Measurements from ENCODE around the gene TAOK3. TPM values are rescaled to one million over a fixed set of nuclear protein-coding genes. Genes with fewer than 3 reads are reported as not detected.

TAOK3 gene
- total RNA-seq, 1 experiment from 2014 or later, result 39.1 TPM

DNA sequence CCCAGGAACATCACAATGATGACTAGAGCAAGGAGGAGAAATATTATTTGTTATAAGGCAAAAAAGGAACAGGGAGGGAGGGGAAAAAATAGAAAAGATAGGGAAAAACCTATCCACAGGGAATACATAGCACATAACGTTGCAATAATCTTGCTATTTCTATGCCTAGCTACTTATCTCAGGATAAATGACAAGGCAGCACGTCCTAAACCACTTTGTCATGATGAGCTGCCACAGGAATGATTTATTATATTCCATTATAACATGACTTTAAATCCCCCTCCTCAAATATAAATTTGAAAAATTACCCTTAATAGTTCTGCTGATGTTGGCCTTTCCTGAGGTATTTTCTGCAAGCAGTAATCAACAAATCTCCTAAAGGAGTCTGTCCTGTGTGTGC is 160.1 kb downstream of the TAOK3 start:
- DNase-seq, result no peak
- H3K27ac Mint-ChIP-seq (ENCODE audit: unreplicated experiment), result no peak overlapping the region
- no peak overlapping the region for H3K4me3 Mint-ChIP-seq (ENCODE audit: low read depth, unreplicated experiment)
- no TSS peak for BruUV-seq (replicated peaks)
- CTCF ChIA-PET, result no interaction called here
- no peaks in the 10 kb centered on the region for H3K4me1 Mint-ChIP-seq (ENCODE audit: low read depth, unreplicated experiment)
- H3K27me3 Mint-ChIP-seq (ENCODE audit: unreplicated experiment), result no peaks in the 10 kb centered on the region
- no peak for TF ChIP-seq CTCF (IDR thresholded peaks at IDR 0.05; ENCODE audit: unreplicated experiment)
- peaks cover 10% of the 10 kb centered on the region for H3K36me3 Mint-ChIP-seq (ENCODE audit: insufficient read depth, unreplicated experiment)
- no peaks in the 10 kb centered on the region for H3K9me3 Mint-ChIP-seq (ENCODE audit: low read depth, unreplicated experiment)
- intact Hi-C loops (cut with micrococcal nuclease; ENCODE audit: unreplicated experiment), result no loop called here

DNA sequence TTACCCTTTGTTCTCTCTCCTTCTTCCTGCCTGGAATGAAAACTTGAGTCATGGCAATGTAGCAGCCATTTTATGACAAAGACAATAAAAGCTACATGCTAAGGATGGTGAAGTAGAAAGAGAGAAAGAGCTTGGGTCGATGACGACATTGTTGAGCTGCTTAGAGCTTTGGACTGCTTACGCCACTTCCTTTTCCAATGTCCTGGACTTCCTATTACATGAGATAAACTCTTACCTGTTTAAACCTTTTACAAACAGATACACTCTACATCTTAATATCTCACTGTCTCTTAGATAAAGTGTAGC is 166.6 kb downstream of the TAOK3 start:
- intact Hi-C loops (cut with micrococcal nuclease; ENCODE audit: unreplicated experiment), result no loop called here
- BruUV-seq (replicated peaks), result no TSS peak
- no peak for TF ChIP-seq CTCF (IDR thresholded peaks at IDR 0.05; ENCODE audit: unreplicated experiment)
- Mint-ChIP-seq H3K9me3 (ENCODE audit: low read depth, unreplicated experiment) (no peaks in the 10 kb centered on the region), H3K4me1 (ENCODE audit: low read depth, unreplicated experiment) (no peaks in the 10 kb centered on the region), H3K4me3 (ENCODE audit: low read depth, unreplicated experiment) (no peak overlapping the region), H3K36me3 (ENCODE audit: insufficient read depth, unreplicated experiment) (peaks cover 4% of the 10 kb centered on the region), H3K27me3 (ENCODE audit: unreplicated experiment) (no peaks in the 10 kb centered on the region), H3K27ac (ENCODE audit: unreplicated experiment) (no peak overlapping the region)
- no peak for DNase-seq
- CTCF ChIA-PET, result no interaction called here

GRCh38 chr12:118193958-118194357 is 178.7 kb downstream of the TAOK3 start:
- H3K9me3 Mint-ChIP-seq (ENCODE audit: low read depth, unreplicated experiment), result no peaks in the 10 kb centered on the region
- no TSS peak for BruUV-seq (replicated peaks)

DNA sequence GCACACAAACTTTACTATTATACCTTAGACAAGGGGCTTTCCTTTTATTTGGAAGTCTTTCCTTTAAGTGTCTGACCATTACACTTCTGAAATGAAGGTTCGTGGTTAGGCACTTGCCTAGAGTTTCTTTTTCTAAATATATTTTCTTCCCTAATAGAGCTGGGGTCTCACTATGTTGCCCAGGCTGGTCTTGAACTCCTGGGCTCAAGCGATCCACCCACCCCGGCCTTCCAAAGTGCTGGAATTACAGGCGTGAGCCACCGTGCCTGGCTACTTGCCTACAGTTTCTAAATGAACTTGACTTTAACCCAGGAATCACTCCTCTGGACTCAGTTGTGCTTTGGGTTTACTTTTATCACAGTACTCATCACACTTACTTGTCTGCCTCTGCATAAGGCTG is 179.2 kb downstream of the TAOK3 start:
- no peak overlapping the region for H3K27ac Mint-ChIP-seq (ENCODE audit: unreplicated experiment)
- no peak for DNase-seq
- H3K4me3 Mint-ChIP-seq (ENCODE audit: low read depth, unreplicated experiment), result no peak overlapping the region
- peaks cover 13% of the 10 kb centered on the region for H3K36me3 Mint-ChIP-seq (ENCODE audit: insufficient read depth, unreplicated experiment)
- H3K9me3 Mint-ChIP-seq (ENCODE audit: low read depth, unreplicated experiment), result no peaks in the 10 kb centered on the region
- BruUV-seq (replicated peaks), result no TSS peak
- no peak for TF ChIP-seq CTCF (IDR thresholded peaks at IDR 0.05; ENCODE audit: unreplicated experiment)
- CTCF ChIA-PET, result no interaction called here
- intact Hi-C loops (cut with micrococcal nuclease; ENCODE audit: unreplicated experiment), result no loop called here
- H3K27me3 Mint-ChIP-seq (ENCODE audit: unreplicated experiment), result no peaks in the 10 kb centered on the region
- H3K4me1 Mint-ChIP-seq (ENCODE audit: low read depth, unreplicated experiment), result no peaks in the 10 kb centered on the region

More at GRCh38 chr12:118193958-118194357, 178.7 kb downstream of the TAOK3 start:
- no peak for DNase-seq
- no peak for TF ChIP-seq CTCF (IDR thresholded peaks at IDR 0.05; ENCODE audit: unreplicated experiment)
- H3K27me3 Mint-ChIP-seq (ENCODE audit: unreplicated experiment), result no peaks in the 10 kb centered on the region
- H3K36me3 Mint-ChIP-seq (ENCODE audit: insufficient read depth, unreplicated experiment), result peaks cover 11% of the 10 kb centered on the region
- no peak overlapping the region for H3K4me3 Mint-ChIP-seq (ENCODE audit: low read depth, unreplicated experiment)
- no peaks in the 10 kb centered on the region for H3K4me1 Mint-ChIP-seq (ENCODE audit: low read depth, unreplicated experiment)
- intact Hi-C loops (cut with micrococcal nuclease; ENCODE audit: unreplicated experiment), result no loop called here
- no peak overlapping the region for H3K27ac Mint-ChIP-seq (ENCODE audit: unreplicated experiment)
- CTCF ChIA-PET, result no interaction called here

- Mint-ChIP-seq H3K36me3 (ENCODE audit: insufficient read depth, unreplicated experiment) (peaks cover 4% of the 10 kb centered on the region), H3K27me3 (ENCODE audit: unreplicated experiment) (no peaks in the 10 kb centered on the region), H3K27ac (ENCODE audit: unreplicated experiment) (no peak overlapping the region), H3K9me3 (ENCODE audit: low read depth, unreplicated experiment) (no peaks in the 10 kb centered on the region), H3K4me3 (ENCODE audit: low read depth, unreplicated experiment) (no peak overlapping the region), H3K4me1 (ENCODE audit: low read depth, unreplicated experiment) (peaks cover 23% of the 10 kb centered on the region)
- BruUV-seq (replicated peaks), result no TSS peak
- no peak for TF ChIP-seq CTCF (IDR thresholded peaks at IDR 0.05; ENCODE audit: unreplicated experiment)
- DNase-seq, result no peak
- intact Hi-C loops (cut with micrococcal nuclease; ENCODE audit: unreplicated experiment), result no loop called here
- CTCF ChIA-PET, result no interaction called here
Observed at GRCh38 chr12:118190266-118190665, 182.4 kb downstream of the TAOK3 start.
